Breast epithelium (tissue), 4 donors: ENCODE data around the gene OR10A7. TPM values are rescaled to one million over a fixed set of nuclear protein-coding genes. Genes with fewer than 3 reads are reported as not detected.

Experiments
- DNase-seq, 2 donors: peaks; one replicate each; pipeline ENCODE4 v3.0.0-alpha.2; 2019; ENCODE audit warnings: low spot score in 2 of 2
- H3K27ac ChIP-seq, 2 donors: fragments of 200-600 bp; sonication (generic) in 1 of 2; one replicate each; pipeline ENCODE4 v1.5.1; 2016 to 2019; ENCODE audit warnings: mild to moderate bottlenecking in 1 of 2
- H3K27me3 ChIP-seq, 2 donors: fragments of 200-600 bp; sonication (generic) in 1 of 2; one replicate each; pipeline versions ENCODE4 v1.5.1 to v1.6.0; 2017 to 2019; ENCODE audit warnings: control low read depth in 1 of 2, mild to moderate bottlenecking in 1 of 2
- H3K36me3 ChIP-seq: fragments of 200-600 bp; one replicate; pipeline ENCODE4 v1.5.1; 2019
- H3K4me1 ChIP-seq, 2 donors: fragments of 200-600 bp; sonication (generic); one replicate each; pipeline ENCODE4 v1.5.1; 2016 to 2019; ENCODE audit warnings: control low read depth in 1 of 2
- H3K4me3 ChIP-seq, 3 donors: fragments of 200-600 bp; sonication (generic); 1 replicate in 2 of 3; 2 replicates in 1 of 3; pipeline ENCODE4 v1.5.1; 2016 to 2019; ENCODE audit warnings: mild to moderate bottlenecking in 3 of 3, moderate library complexity in 2 of 3
- H3K9me3 ChIP-seq, 2 donors: fragments of 200-600 bp; sonication (generic) in 1 of 2; one replicate each; pipeline ENCODE4 v1.5.1; 2016 to 2019; ENCODE audit warnings: control low read depth in 1 of 2
- POLR2A ChIP-seq: fragments of 450-650 bp; IDR thresholded peaks from one replicate; pipeline ENCODE4 v1.6.1; 2016; ENCODE audit warnings: antibody characterized with exemption, mild to moderate bottlenecking, moderate library complexity
- POLR2AphosphoS5 ChIP-seq, 3 donors: sonication (generic); formaldehyde crosslinking; IDR thresholded peaks; one replicate each; pipeline ENCODE4 v1.6.1; 2017; ENCODE audit warnings: antibody characterized with exemption in 3 of 3
- intact Hi-C: fragments of 100-400 bp; cut with DNase I; formaldehyde crosslinking; loops from one replicate; pipeline ENCODE4 v1.15.1; 2023; ENCODE audit warnings: low total_unique reads
- total RNA-seq, 3 donors: library from RNA; depleted of rRNA; stranded (reverse); fragments of >200 nt; gene quantifications; one replicate each; pipeline ENCODE4 v1.1.0, GENCODE V29; 2016
- TF ChIP-seq, protein P1 (sequence below), 3 donors: fragments of 450-650 bp; IDR thresholded peaks; one replicate each; pipeline ENCODE4 v1.5.1; 2016 to 2017; ENCODE audit warnings: antibody characterized with exemption in 3 of 3, mild to moderate bottlenecking in 3 of 3, moderate library complexity in 3 of 3

OR10A7 gene
- total RNA-seq, 3 donors from 2014 or later, result not detected

DNA sequence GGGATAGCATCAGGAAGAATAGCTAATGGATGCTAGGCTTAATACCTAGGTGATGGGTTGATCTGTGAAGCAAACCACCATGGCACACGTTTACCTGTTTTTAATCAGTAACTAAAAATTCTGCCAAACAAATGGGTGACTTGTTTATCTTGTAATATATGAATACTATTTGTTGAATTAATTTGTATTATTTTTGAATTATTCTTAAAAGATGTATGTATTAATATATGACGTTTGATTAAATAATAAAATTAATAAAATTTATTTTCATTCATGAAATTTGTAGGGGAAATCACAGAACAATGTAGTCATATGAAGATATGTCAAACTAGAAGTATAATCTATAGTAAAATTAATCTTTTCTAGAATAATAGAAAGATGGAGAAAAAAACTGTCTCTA is 32.3 kb upstream of the OR10A7 start:
- Histone ChIP-seq H3K27me3 (no peaks in the 10 kb centered on the region), H3K4me3 (no peak overlapping the region), H3K9me3 (no peaks in the 10 kb centered on the region), H3K27ac (no peak overlapping the region), H3K4me1 (no peaks in the 10 kb centered on the region), H3K36me3 (no peaks in the 10 kb centered on the region)
- intact Hi-C loops, result no loop called here
- DNase-seq, result no peak
- no peak for TF ChIP-seq POLR2A

DNA sequence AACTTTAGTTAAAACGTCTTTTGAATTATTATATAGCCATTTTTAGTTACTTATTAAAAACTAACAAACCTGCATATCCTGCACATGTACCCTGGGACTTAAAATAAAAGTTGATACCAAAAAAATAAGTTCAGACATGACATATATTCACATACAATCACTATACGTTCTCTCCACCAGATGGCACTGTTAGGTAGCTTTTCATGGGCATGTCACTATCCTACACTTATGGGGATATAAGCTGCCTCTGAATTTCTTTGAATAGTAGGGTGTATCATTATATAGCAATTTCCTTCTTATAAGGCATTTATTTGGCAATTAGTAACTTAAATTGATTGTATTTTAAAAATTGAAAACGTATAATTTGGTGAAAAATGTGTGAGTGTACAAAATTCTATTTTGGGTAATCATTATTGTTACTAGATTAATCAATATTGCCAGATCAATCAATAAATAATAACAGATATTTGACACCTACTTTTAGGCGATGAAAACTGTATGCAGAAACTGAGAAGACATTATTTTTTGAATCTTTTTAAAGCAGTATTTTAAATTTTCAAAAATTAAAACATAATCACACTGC is 31.8 kb upstream of the OR10A7 start:
- intact Hi-C loops, result no loop called here
- no peak for DNase-seq
- Histone ChIP-seq H3K27me3 (no peaks in the 10 kb centered on the region), H3K9me3 (no peaks in the 10 kb centered on the region), H3K27ac (no peak overlapping the region), H3K36me3 (no peaks in the 10 kb centered on the region), H3K4me1 (no peaks in the 10 kb centered on the region), H3K4me3 (no peak overlapping the region)
- TF ChIP-seq, protein P1, sequence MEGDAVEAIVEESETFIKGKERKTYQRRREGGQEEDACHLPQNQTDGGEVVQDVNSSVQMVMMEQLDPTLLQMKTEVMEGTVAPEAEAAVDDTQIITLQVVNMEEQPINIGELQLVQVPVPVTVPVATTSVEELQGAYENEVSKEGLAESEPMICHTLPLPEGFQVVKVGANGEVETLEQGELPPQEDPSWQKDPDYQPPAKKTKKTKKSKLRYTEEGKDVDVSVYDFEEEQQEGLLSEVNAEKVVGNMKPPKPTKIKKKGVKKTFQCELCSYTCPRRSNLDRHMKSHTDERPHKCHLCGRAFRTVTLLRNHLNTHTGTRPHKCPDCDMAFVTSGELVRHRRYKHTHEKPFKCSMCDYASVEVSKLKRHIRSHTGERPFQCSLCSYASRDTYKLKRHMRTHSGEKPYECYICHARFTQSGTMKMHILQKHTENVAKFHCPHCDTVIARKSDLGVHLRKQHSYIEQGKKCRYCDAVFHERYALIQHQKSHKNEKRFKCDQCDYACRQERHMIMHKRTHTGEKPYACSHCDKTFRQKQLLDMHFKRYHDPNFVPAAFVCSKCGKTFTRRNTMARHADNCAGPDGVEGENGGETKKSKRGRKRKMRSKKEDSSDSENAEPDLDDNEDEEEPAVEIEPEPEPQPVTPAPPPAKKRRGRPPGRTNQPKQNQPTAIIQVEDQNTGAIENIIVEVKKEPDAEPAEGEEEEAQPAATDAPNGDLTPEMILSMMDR (IDR thresholded peaks at IDR 0.05), result peak; percentile 45 to 71 (median 71)
- no peak for TF ChIP-seq POLR2AphosphoS5 (IDR thresholded peaks at IDR 0.05)

DNA sequence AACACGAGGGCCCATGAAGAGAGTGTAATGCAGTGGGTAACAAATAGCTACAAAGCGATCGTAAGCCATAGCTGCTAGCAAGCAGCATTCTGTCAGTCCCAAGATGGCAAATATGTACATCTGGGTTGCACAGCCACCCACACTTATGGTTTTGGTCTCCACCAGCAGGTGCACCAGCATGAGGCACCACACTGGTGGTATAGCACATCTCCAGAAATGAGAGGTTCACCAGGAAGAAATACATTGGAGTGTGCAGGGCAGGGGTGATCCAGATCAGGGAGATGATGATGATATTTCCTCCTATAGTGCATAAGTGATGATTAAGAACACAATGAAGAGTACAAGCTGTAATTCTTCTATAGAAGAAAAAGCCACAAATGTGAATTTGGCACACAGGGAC is 26.4 kb upstream of the OR10A7 start:
- Histone ChIP-seq H3K36me3 (no peaks in the 10 kb centered on the region), H3K4me3 (no peak overlapping the region), H3K9me3 (no peaks in the 10 kb centered on the region), H3K27ac (no peak overlapping the region), H3K27me3 (no peaks in the 10 kb centered on the region), H3K4me1 (no peaks in the 10 kb centered on the region)
- TF ChIP-seq POLR2A, result no peak
- TF ChIP-seq POLR2AphosphoS5 (IDR thresholded peaks at IDR 0.05), result no peak
- TF ChIP-seq, protein P1 (IDR thresholded peaks at IDR 0.05), result no peak
- DNase-seq, result no peak
- intact Hi-C loops, result no loop called here

DNA sequence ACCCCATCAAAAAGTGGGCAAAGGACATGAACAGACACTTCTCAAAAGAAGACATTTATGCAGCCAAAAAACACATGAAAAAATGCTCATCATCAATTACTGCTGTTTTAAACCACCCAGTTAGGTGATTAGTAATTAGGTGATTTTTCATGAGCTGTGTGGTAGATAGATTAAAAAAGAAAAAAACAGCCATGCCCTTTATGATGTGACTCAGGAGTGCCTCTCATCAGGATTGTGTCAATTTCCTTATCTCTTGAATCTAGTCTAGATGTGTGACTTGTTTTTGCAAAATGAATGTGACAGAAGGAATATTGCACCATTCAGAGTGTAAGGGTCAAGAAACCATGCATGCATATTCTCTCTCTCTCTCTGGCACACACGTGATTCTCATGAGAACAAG is 5.7 kb downstream of the OR10A7 start:
- Histone ChIP-seq H3K36me3 (no peaks in the 10 kb centered on the region), H3K27ac (no peak overlapping the region), H3K27me3 (no peaks in the 10 kb centered on the region), H3K4me1 (no peaks in the 10 kb centered on the region), H3K4me3 (no peak overlapping the region), H3K9me3 (no peaks in the 10 kb centered on the region)
- DNase-seq, result no peak
- intact Hi-C loops, result no loop called here
- TF ChIP-seq POLR2A (no peak), POLR2AphosphoS5 (IDR thresholded peaks at IDR 0.05) (no peak)
- TF ChIP-seq, protein P1 (IDR thresholded peaks at IDR 0.05), result no peak

DNA sequence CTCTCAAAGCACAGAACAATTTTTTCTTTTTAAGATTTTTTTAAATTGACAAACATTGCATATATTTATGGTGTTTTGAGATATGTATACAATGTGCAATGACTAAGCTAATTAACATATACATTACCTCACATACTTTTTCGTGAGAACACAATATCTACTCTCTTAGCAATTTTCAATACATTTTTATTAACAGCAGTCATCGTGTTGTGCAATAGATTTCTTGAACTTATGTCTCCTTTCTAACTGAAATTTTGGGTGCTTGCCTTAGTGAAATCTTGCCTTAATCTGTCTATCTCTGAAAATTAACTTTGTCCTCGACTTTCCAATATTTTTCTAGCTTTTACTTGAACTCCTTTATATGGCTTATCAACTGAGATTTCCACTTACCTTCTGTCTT is 6.8 kb downstream of the OR10A7 start:
- TF ChIP-seq, protein P1 (IDR thresholded peaks at IDR 0.05), result no peak
- TF ChIP-seq POLR2AphosphoS5 (IDR thresholded peaks at IDR 0.05) (no peak), POLR2A (no peak)
- H3K36me3 ChIP-seq, result no peaks in the 10 kb centered on the region
- H3K4me3 ChIP-seq, result no peak overlapping the region
- no peak for DNase-seq
- no peaks in the 10 kb centered on the region for H3K27me3 ChIP-seq
- no peaks in the 10 kb centered on the region for H3K9me3 ChIP-seq
- H3K27ac ChIP-seq, result no peak overlapping the region
- no peaks in the 10 kb centered on the region for H3K4me1 ChIP-seq
- intact Hi-C loops, result no loop called here

DNA sequence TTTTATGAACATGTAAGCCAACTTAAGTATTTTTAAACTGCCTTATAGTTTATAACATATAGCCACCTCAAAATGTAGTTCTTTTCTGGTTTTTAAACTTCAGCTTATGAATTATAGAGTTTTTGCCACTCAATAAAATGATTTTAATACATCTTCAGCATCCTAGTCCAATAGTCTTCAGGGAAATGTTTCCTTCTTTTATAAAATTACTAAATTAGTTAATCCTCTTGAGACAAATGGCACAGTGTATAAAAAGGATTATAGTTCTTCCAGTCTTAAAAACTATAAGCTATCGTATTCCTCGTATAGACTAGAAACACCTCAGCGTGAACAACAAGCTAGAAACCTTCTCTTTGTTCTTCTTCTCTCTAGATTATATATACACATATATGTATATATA is 23.5 kb downstream of the OR10A7 start, which contains the start of gene OR6C74:
Gene OR6C74, plus strand, starts transcription at position 301 of the 400 bp plus-strand sequence. CDS start 2,679 bp downstream, outside the sequence.
- Histone ChIP-seq H3K4me3 (no peak within 1 kb of the TSS), H3K27ac (no peak within 1 kb of the TSS), H3K9me3 (no peaks in the 10 kb centered on the region), H3K27me3 (no peaks in the 10 kb centered on the region), H3K36me3 (no peaks in the 10 kb centered on the region), H3K4me1 (no peaks in the 10 kb centered on the region)
- TF ChIP-seq POLR2A, result no peak
- TF ChIP-seq, protein P1 (IDR thresholded peaks at IDR 0.05), result no peak
- TF ChIP-seq POLR2AphosphoS5 (IDR thresholded peaks at IDR 0.05), result no peak
- no peak for DNase-seq
- intact Hi-C loops, result no loop called here
